Neural crest cell (in vitro differentiated cells): ENCODE measurements around the gene SLC4A1. TPM values are rescaled to one million over a fixed set of nuclear protein-coding genes. Genes with fewer than 3 reads are reported as not detected.

Experiments
- DNase-seq: peaks from one replicate; pipeline ENCODE4 v3.0.0; 2021; ENCODE audit warnings: low read depth, mixed read lengths, low spot score
- H3K27ac Mint-ChIP-seq: one replicate; pipeline ENCODE4 v1.8.0; 2021; ENCODE audit warnings: mild to moderate bottlenecking, mixed read lengths; ENCODE audit not compliant: unreplicated experiment
- H3K27me3 Mint-ChIP-seq: 2 replicates; pipeline ENCODE4 v1.8.0; 2021; ENCODE audit warnings: low read depth, mild to moderate bottlenecking, mixed read lengths
- H3K36me3 Mint-ChIP-seq: 2 replicates; pipeline ENCODE4 v1.8.0; 2021; ENCODE audit warnings: low read depth, mild to moderate bottlenecking, mixed read lengths
- H3K4me1 Mint-ChIP-seq: 2 replicates; pipeline ENCODE4 v1.8.0; 2021; ENCODE audit warnings: mixed read lengths
- H3K4me3 Mint-ChIP-seq: one replicate; pipeline ENCODE4 v1.8.0; 2021; ENCODE audit warnings: mild to moderate bottlenecking, mixed read lengths
- H3K9me3 Mint-ChIP-seq: 2 replicates; pipeline ENCODE4 v1.8.0; 2021; ENCODE audit warnings: mixed read lengths
- CTCF ChIP-seq: fragments of 200-600 bp; sonication (generic); conservative IDR thresholded peaks from 2 replicates; pipeline ENCODE4 v1.5.0; 2021; ENCODE audit warnings: antibody characterized with exemption, mild to moderate bottlenecking
- long read RNA-seq: library from polyadenylated mRNA; unstranded; transcript quantifications from one replicate; pipeline ENCODE4 v2.0.0, GENCODE V29; 2020
- total RNA-seq: library from RNA; stranded (reverse); gene quantifications from 2 replicates; pipeline ENCODE4 v1.2.1, GENCODE V29; 2021

Gene SLC4A1
- not detected in 2 replicates for total RNA-seq
- long read RNA-seq, result 0 reads

GRCh38 chr17:44267818-44268490, at the start of gene SLC4A1:
Gene SLC4A1, minus strand, starts transcription at chr17:44268135. Its CDS starts 5,269 bp downstream, at chr17:44262866.
- Mint-ChIP-seq H3K36me3 (no peaks in the 10 kb centered on the region), H3K27me3 (peaks cover 5% of the 10 kb centered on the region), H3K9me3 (no peaks in the 10 kb centered on the region), H3K4me3 (no peak within 1 kb of the TSS), H3K27ac (peak within 1 kb of the TSS; percentile 72), H3K4me1 (peaks cover 4% of the 10 kb centered on the region)
- no peak for DNase-seq
- no peak for TF ChIP-seq CTCF

- Mint-ChIP-seq H3K9me3 (no peaks in the 10 kb centered on the region), H3K36me3 (peaks cover 4% of the 10 kb centered on the region), H3K27ac (no peak overlapping the region), H3K4me1 (peaks cover 13% of the 10 kb centered on the region), H3K4me3 (peak overlapping the region; percentile 54), H3K27me3 (peaks cover 66% of the 10 kb centered on the region)
- no peak for DNase-seq
- no peak for TF ChIP-seq CTCF
Measured at GRCh38 chr17:44317545-44317944, 49.6 kb upstream of the SLC4A1 start.

GRCh38 chr17:44315760-44316731, 48.1 kb upstream of the SLC4A1 start:
- Mint-ChIP-seq H3K27me3 (peaks cover 78% of the 10 kb centered on the region), H3K27ac (no peak overlapping the region), H3K9me3 (no peaks in the 10 kb centered on the region), H3K4me1 (peaks cover 13% of the 10 kb centered on the region), H3K4me3 (peak overlapping the region; percentile 53), H3K36me3 (peaks cover 4% of the 10 kb centered on the region)
- no peak for TF ChIP-seq CTCF
- DNase-seq, result no peak

GRCh38 chr17:44314869-44315661, 47.1 kb upstream of the SLC4A1 start:
- no peak for DNase-seq
- H3K9me3 Mint-ChIP-seq, result no peaks in the 10 kb centered on the region
- peaks cover 16% of the 10 kb centered on the region for H3K4me1 Mint-ChIP-seq
- H3K27ac Mint-ChIP-seq, result no peak overlapping the region
- TF ChIP-seq CTCF, result no peak
- peaks cover 86% of the 10 kb centered on the region for H3K27me3 Mint-ChIP-seq
- H3K4me3 Mint-ChIP-seq, result no peak overlapping the region
- H3K36me3 Mint-ChIP-seq, result peaks cover 4% of the 10 kb centered on the region

GRCh38 chr17:44314524-44314868, 46.6 kb upstream of the SLC4A1 start:
- H3K4me3 Mint-ChIP-seq, result peak overlapping the region; percentile 52
- peaks cover 90% of the 10 kb centered on the region for H3K27me3 Mint-ChIP-seq
- no peaks in the 10 kb centered on the region for H3K9me3 Mint-ChIP-seq

More at GRCh38 chr17:44314524-44314868, 46.6 kb upstream of the SLC4A1 start:
- Mint-ChIP-seq H3K27ac (no peak overlapping the region), H3K36me3 (peaks cover 4% of the 10 kb centered on the region), H3K4me1 (peaks cover 19% of the 10 kb centered on the region)
- DNase-seq, result no peak
- no peak for TF ChIP-seq CTCF
